ENCODE results near the gene NCAPD3.
A peak's percentile ranks its signal among the peaks of the same experiment; 100 is the strongest.

The NCAPD3 gene

DNA sequence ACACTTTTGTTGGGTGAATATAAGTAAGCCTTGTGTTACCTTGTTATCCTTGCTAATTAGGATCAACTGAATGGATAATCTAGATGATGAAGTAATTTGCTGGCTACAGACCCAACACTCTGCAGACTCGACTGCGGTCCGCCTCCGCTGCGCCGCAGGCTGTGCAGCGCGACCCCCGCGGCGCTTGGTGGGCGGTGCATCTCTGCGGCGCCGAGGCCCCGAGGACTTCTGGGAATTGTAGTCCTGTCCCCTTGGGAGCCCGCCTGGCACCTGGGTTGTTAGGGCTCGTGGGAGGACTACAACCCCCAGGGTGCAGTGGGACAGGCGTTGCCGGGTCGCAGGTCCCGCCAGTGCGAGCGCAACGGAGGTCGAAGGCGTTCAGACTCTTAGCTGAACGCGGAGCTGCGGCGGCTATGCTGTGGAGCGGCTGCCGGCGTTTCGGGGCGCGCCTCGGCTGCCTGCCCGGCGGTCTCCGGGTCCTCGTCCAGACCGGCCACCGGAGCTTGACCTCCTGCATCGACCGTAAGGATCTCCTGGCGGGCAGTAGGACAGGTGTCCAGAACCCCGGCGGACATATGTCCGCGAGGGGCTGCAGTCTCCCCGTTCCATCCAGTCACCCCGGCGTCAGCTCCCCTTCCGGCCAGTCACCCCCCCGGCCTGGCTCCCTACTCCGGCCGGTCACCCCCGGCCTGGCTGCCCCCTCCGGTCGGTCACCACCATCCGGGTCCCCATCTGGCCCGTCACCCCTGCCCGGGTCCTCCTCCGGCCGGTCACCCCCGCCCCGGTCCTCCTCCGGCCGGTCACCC is 29.6 kb upstream of the NCAPD3 start, which contains the start of the genes ACAD8 and THYN1:
ACAD8 (plus strand) TSS at position 381 of the 806 bp plus-strand sequence; CDS start at position 414, 33 bp downstream.
THYN1 (minus strand) TSS at position 165 of the 806 bp plus-strand sequence. CDS start 470 bp downstream, outside the sequence.
- peak; percentile 94 for FAIRE-seq

DNA sequence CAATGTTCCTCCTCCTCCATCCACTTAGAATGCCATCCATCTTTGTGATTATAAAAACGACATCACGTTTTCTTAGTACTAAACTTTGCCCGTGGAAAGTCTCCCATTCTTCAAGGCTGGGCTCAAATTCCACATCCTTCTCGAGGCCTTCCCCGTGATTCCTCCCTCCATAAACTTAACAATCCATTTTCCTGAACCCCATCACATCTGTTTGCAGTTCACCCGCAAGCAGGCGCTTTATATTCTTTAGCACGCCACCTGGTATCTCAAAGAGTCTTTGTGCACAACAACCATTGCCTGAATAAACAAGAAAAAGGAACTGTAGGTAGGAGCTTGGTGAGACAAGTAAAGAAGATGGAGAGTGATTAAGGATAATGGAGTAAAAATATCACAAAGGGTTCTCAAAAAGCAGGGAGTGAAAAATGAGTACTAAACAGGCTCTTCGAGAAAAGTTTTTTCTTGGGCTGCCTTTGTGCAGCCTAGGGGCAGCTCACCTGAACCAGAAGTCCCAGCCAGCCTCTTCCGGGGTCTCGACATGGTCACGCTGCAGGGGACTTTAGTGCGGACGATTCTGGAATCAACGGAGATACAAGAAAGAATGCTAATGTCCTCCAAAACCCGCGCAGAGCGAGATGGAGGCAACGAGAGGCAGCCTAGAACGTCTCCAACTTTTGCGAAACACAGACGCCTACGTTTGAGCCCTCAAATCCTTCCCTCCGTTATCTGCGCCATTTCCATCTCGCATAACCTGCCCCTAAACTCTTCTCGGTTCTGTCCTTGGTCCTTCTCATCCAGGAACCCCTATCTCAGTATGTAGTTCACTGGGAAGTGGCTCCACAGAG is 28.8 kb upstream of the NCAPD3 start:
- FAIRE-seq, result no peak

DNA sequence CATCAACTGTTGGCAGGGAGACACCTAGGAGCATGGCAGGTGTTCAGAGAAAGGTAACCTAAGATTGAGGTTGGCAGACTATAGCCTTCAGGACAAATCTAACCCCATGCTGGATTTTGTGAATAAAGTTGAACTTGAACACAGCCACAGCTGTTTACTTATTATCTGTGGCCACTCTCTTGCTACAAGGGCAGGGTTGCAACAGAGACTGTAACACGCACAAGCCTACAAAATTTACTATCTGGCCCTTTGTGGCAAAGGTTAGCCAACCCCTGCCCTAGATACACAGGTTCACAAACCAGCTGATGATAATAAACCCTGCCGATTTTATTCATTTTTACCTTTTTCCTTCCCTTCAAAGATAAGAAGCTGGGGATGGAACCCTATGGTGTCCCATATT is 26.9 kb upstream of the NCAPD3 start:
- no peak for FAIRE-seq

DNA sequence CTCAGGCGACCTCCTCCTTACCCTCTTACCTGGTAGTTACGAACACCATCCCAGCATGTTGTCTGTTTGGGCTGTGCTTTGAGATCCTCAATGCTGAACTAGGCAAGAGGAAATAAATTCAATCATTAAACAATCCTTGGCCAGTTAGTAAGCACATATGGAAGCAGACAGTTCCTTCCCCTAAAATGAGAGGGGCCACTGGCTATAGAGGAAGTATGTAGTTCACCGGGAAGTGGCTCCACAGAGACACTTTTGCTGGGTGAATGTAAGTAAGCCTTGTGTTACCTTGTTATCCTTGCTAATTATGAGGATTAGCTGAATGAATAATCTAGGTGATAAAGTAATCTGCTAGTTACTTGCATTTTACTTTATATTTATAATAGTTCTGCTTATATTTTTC is 26.5 kb upstream of the NCAPD3 start:
- no peak for FAIRE-seq

DNA sequence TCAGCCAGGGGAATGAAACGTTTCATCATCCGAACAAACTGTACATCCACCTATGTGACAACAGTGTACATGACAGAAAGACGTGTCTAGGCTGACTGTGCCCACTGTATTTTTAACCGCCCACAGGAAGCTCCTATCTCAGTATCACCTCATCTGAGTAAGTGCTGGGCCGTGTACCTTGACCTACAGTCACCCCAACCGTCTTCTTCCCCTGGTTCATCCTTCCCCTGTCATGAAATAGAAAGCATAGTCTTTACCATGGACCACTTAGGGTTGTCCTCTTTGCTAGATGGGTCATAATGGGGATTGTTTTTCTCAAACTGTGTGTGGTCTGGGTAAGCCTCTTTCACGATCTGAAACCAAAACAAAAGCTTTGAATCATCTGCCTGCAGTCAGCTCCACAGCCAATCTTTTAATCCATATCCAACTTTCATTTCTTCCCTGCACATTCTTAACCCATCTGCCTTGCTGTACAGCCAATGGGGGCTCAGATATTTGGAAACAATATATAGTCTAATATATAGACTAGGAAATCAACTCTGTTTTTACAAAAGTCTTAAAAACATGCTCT is 25.2 kb upstream of the NCAPD3 start:
- no peak for FAIRE-seq

DNA sequence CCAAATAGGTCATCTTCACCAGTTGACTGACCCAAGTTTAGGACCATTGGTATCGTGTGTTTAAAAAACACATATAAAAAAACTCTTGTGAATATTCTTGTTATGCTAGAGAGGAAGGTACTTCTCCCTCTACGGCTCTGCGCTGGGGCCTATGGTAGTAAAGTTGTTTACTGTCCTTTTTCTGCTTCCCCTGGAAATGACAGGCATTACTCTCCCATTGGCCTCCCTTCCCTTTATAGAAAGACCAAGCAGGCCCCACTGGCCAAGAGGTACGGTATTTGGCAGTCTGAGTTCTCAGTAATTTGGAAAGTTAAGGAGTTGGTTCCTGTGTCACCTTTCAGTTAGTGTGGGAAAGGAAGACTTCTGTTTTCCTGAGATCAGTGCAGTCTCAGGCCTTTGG is 22.9 kb upstream of the NCAPD3 start:
- no peak for FAIRE-seq

DNA sequence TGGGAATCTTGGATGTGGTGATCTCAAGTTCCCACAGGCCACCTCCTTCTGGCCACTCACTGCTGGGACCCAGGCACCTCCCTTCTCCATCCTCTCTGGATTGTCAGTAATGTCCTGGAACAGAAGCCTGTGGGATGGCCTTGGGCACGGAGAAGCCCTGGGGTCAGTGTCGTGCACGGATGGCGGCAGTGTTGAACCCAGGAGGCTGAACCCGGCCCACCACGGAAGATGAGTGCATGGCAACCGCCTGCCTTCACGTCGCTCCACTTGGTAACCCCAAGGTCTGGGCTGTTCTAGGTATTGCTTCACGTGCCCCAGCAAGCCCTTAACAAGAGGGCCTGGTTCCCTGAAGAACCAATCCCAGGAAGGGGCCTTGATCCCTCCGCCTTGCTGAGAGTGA is 22.3 kb upstream of the NCAPD3 start:
- FAIRE-seq, result no peak

DNA sequence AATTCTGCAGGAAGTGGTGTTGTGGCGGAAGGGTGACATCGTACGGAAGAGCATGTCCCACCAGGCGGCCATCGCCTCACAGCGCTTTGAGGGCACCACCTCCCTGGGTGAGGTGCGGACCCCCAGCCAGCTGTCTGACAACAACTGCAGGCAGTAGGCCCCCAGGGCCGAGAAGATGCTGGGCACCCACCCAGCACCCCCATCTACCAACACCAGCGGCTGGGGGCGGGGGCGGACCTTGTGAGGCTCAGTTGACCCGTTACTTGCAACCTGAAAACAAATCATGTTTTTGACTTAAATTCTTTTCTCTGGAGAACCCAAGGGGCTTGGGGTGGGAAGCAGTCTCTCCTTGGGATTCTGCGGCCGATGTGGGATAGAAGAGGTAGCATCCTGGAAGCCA is 21.7 kb upstream of the NCAPD3 start:
- FAIRE-seq, result no peak

DNA sequence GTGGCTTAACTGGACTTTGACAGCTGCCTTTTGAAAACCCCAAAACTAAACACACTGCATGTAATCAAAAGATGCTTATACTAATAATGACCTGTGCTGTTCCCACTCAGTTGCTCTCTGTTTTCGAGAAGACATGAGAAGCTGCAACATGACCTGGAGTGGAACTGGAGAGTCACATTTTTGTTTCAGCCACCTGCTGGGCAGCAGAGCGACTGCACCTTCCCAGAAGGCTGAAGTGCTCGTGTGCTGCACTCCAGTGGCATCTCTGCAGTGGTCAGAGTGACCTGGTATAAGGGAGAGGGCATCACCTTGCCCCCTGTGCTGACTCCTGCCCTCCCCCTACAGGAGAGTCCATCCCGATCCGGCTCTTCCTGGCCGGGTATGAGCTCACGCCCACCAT is 20.8 kb upstream of the NCAPD3 start:
- no peak for FAIRE-seq

DNA sequence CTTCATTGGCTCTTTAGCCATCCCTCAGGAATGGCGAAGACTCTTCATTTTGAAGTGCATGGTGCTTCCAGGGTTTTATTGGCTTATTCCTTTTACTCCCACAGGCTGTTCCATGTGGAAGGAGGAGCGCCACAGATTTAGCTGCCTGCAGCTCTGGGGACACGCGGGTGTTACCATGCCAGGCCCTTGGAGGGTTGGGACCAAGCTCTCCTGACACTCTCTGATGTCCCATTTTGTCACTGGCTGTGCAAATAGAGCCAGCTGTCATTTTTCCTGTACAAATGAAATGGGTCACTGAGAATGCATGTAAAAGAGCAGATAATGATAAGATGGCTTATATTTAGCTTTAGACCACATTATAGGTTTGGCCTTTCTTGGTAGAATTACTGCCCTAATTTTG is 20.1 kb upstream of the NCAPD3 start:
- no peak for FAIRE-seq

DNA sequence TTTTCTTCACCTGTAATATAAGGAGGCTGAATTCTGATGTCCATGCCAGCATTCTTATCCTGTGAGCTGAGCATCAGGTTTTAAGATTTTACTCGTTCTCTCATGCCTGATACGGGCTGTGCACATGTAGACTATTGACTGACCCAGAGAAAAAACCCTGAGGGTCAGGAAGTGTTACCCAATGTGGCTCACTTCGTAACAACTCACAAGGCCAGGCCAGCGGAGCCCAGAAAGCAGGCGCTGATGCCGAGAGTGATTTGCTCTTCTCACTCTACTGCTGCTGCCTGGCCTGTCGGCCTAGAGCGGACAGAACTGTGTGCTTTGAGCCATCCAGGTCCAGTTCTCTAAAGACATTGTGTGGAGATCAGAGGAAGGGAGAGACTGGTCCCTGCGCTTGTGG is 18.6 kb upstream of the NCAPD3 start:
- FAIRE-seq, result no peak

DNA sequence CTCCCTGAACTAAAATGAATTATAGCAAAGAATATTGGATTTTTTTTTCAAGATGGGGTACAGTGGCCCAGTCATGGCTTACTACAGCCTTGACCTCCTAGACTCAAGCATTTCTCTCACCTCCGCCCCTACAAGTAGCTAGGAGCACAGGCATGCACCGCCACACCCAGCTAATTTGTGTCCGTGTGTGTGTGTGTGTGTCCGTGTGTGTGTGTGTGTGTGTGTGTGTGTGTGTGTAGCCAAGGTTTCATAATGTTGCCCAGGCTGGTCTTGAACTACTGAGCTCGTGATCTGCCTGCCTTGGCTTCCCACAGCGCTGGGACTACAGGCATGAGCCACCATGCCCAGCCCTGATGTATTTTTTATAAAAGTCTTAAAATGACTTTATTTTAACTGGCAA is 16.8 kb upstream of the NCAPD3 start:
- no peak for FAIRE-seq

DNA sequence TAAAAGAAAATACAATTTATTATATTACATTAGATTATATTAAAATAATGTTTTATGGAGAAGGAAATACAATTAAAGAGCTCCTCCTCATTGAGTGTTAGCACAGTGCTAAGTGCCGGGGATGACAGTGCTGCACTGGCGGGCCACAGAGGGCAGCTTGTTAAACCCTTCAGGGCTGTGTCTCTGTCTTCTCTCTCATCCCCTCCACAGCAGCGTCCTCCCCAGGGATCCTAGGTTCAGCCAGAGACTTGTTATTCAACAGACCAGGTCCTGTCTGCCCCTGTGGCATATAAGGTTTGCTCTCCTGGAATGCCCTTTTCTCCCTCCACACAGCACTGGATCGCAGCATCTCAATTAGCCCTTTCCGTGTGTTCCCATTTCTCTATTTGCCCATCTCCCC is 15.2 kb upstream of the NCAPD3 start:
- no peak for FAIRE-seq

DNA sequence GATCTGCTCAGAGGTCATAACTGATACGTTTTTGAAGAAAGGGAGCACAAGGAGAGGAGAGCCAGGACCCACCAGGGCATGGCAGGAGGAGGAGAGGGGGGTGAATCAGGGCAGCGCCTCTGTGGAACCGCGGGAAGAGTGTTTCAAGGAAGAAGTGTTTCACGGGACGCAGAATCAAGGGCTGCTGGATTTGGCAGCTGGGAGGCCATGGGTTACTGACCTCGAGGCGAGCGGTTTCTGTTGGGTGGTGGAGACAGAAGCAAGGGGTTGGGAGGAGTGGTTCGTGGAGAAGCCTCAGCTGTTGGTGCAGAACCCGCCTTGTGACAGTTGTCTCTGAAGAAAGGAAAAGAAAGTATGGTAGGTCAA is 13.8 kb upstream of the NCAPD3 start:
- no peak for FAIRE-seq

DNA sequence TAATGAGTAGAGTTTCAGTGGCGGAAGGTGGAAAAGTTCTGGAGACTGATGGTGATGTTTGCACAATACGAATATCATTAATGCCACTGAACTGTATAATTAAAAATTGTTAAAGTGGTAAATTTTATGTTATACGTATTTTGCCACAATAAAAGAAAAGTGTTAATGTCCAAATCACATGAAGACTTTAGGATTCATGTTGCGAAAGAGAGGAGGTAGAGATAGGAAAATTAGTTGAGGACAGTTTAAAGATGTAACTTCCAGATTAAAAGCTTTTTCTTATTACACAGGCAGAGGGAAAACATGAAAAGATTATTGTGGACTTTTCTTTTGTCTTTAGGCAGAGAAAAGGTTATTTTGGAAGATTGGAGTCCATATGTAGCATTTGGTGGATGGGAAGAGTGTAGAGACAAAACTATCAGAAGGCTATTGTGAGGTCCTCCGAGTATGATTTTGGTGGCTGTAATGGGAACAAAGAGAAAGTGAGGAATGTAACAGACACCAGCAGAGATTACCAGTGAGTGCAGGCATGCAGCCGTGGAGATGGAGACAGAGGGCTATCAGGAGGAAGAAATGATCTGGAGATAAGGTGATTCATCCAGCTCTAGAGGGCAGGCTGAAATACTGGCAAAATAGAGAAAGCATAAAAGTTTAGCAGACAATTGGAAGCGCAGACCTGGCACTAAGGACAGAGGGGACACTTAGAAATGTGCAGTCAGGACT is 13.2 kb upstream of the NCAPD3 start:
- FAIRE-seq, result no peak

DNA sequence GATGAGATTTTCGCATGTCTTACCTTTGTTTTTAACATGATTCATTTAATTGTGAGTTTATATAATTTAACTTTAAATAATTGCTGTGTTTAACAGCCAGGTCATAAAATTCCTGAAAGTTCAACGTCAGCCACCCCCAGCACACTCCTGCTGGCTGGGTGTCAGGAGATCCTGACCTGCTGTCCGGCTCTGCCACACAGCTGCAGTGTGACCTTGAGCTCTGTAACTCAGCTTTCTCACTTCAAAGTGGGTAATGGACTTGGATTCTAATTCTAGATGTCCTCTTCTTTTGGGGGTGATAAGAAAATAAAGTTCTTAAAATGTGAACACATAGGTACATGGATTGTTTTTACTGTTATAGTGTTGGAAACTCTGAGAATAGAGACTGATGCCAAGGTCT is 11.6 kb upstream of the NCAPD3 start:
- no peak for FAIRE-seq

DNA sequence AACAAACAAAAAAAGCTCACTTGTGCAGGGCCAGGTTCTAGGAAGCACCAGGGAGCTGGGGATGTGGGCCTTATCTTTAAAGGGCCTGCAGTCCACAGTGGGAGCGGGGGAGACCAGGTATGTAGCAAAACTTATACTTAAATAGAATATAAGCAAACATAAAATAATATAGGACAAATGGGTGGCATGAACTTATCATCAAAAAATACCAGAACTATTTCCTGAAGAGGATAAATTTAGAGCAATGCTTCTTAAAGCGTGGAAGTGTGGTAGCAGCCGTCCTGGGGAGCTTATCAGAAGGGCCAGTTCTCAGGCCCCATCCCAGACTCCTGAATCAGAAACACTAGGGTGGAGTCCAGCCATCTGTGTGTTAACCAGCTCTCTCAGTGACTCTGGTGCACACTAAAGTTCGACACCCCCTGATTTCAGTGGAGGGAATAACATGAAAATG is 10.0 kb upstream of the NCAPD3 start:
- FAIRE-seq, result no peak

DNA sequence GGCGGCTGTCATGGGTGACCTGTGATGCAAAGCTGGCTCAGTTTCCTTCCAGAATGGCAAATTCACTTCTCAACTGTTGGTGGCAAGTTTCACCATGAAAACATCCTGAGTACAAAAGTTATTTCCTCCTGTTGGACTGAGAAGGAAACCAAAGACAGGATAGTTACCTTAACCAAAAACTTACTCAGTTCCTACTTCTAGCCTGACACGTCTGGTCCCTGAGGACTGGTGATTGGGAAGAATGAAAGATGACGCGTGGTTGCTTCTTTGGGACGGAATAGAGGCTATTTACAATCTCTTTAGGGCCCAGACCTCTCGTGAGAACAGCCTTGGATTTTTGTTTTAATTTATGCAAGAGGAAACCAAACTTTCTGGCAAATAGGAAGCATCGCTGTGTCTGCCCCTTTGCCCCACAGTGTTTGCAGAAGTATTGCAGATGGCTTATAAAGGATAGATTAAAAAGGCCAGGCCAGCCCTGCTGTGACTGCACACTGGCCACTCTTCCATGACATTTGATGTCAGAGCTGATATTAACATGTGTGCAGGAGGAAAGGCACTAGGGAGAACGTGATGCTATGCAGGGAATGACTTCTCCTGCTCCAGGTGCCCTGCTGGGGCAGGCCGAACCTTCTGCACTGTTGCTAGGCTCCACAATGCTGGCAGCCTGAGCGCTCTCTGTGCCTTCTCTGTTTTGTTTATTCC is 8.3 kb upstream of the NCAPD3 start:
- no peak for FAIRE-seq

DNA sequence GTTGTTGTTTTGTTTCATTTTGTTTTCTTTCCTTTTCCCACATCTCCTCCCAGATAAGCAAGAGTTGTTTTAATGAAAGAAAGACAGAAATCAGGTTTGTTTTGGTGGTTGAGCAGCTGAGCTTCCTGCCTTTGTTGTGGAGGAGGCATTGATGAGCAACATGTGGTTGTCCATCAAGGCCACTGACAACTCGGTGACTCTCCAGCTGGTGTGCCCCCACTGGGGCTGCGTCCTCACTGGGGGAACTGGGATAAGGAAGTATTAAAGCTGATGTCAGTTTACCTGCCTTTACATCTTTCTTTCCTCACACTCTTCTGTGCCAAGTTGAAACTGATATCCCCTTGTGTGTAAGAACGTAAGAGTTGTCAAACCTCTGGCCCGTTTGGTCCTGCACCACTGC is 6.6 kb upstream of the NCAPD3 start:
- no peak for FAIRE-seq

DNA sequence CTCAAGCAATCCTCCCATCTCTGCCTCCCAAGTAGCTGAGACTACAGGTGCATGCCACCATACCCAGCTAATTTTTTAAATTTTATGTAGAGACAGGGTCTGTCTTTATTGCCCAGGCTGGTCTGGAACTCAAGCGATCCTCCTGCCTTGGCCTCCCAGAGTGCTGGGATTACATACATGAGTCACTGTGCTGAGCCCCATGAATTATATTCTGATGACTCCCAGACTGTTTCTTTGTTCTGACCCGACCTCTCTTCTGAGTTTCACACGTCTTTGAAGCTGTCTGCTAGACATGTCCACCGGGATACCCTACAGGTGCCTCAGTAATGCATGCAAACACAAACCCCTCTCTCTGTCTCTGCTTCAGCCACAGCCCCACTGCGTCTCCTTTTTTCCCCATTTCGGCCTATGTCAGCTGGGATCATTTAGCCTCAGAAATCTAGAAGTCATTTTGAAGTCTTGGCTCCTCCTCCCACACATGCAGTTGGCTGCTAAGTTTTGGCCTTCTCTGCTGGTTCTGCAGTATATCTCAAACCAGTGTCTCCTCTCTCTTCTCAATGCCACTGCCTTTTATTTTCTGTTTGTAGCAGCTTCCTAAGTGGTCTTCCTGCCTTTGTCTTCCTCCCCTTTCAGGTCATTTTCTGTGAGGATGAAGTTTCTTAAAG is 5.5 kb upstream of the NCAPD3 start:
- no peak for FAIRE-seq

DNA sequence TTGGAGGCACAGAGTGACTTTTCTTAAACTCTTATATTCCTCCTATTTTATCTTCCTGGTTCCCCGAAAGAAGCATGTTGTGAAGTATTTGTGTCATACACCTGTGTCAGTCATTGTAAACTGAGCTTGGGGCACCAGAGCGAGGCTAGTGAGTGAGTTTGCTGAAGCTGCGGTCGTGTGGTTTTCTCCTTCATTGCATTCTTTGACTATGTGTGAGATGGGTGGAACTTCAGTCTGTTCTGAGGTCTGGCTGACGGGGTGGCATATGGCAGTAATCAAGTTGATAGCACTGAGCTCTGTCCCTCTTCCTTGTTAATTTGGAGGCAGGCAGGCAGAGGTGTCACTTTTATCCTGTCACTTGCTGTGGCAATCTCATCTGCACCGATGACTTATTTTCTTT is 4.9 kb upstream of the NCAPD3 start:
- no peak for FAIRE-seq

DNA sequence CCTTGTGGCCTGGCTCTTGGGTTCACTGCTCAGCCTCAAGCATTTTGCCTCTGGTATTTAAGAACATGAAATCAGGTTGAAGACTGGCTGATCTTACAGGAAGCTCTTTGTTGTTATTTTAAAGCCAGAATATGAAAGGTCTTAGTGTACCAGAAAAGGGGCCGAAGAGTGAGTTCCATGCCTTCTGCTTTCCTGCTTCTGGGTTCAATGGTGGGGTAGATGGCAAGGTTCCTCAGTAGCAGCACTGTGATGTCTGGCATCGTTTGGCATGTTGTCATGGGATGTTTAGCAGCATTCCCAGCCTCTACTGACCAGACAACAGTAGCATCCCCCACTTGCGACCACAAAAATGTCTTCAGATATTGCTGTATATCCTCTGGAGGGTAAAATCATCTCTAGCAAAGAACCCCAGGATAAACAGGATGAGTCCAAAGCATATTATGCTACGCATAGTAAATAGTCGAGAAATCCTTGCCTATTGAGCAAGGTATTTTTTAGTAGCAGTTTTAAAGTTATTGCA is 3.1 kb upstream of the NCAPD3 start:
- FAIRE-seq, result no peak
